Tibial nerve (tissue), 3 donors: Measurements from ENCODE around the gene TSHZ2.

Source experiments
- CTCF ChIP-seq, 5 experiments: fragments of 200-600 bp in 3 of 5; fragments of 450-650 bp in 2 of 5; sonication (generic) in 3 of 5; IDR thresholded peaks; one replicate each; pipeline ENCODE4 v1.5.1; 2016 to 2019; ENCODE audit warnings: antibody characterized with exemption in 5 of 5, mild to moderate bottlenecking in 3 of 5, moderate library complexity in 2 of 5
- POLR2A ChIP-seq, 2 donors: fragments of 450-650 bp; IDR thresholded peaks; one replicate each; pipeline ENCODE4 v1.6.1; 2017; ENCODE audit warnings: antibody characterized with exemption in 2 of 2, mild to moderate bottlenecking in 2 of 2, moderate library complexity in 2 of 2

GRCh38 chr20:53365076-53365475 is 392.9 kb downstream of the TSHZ2 start:
- TF ChIP-seq POLR2A (IDR thresholded peaks at IDR 0.05) (no peak), CTCF (IDR thresholded peaks at IDR 0.05) (no peak)
